HG03103 (cell line): ENCODE data around the gene HNRNPLL.
"Not testable (repeated sequence)": the region's sequence is repeated elsewhere in the genome, so short reads cannot be mapped to it uniquely, and the experiment has no call there.

Source experiments
- ATAC-seq: cut with Tn5 transposase; IDR thresholded peaks from one replicate; pipeline ENCODE4 v1.9.1; 2021; ENCODE audit warnings: low read depth; ENCODE audit not compliant: unreplicated experiment

HNRNPLL gene

GRCh38 chr2:38557217-38557616 is 45.5 kb downstream of the HNRNPLL start:
- ATAC-seq, result no peak

- no peak for ATAC-seq
These were observed 46.5 kb downstream of the HNRNPLL start for GRCh38 chr2:38556006-38556801.

- no peak for ATAC-seq
These were observed 47.6 kb downstream of the HNRNPLL start for GRCh38 chr2:38554973-38555595.

GRCh38 chr2:38553554-38553953 is 49.2 kb downstream of the HNRNPLL start:
- no peak for ATAC-seq

- ATAC-seq, result no peak
These were observed 50.5 kb downstream of the HNRNPLL start for GRCh38 chr2:38552259-38552658.

GRCh38 chr2:38551746-38552145 is 51.0 kb downstream of the HNRNPLL start:
- no peak for ATAC-seq

GRCh38 chr2:38551171-38551570 is 51.6 kb downstream of the HNRNPLL start:
- ATAC-seq, result no peak

GRCh38 chr2:38549851-38550250 is 52.9 kb downstream of the HNRNPLL start:
- ATAC-seq, result no peak

GRCh38 chr2:38549071-38549704 is 53.5 kb downstream of the HNRNPLL start:
- no peak for ATAC-seq

- ATAC-seq, result no peak
These were observed 54.9 kb downstream of the HNRNPLL start for GRCh38 chr2:38547791-38548190.

GRCh38 chr2:38546585-38546984 is 56.1 kb downstream of the HNRNPLL start:
- ATAC-seq, result no peak

- no peak for ATAC-seq
These were observed 56.7 kb downstream of the HNRNPLL start for GRCh38 chr2:38546064-38546463.

- ATAC-seq, result not testable (repeated sequence)
These were observed 60.5 kb downstream of the HNRNPLL start for GRCh38 chr2:38542248-38542631.

- no peak for ATAC-seq
These were observed 62.0 kb downstream of the HNRNPLL start for GRCh38 chr2:38540580-38541286.

GRCh38 chr2:38539086-38539485 is 63.6 kb downstream of the HNRNPLL start:
- no peak for ATAC-seq

- no peak for ATAC-seq
These were observed 64.7 kb downstream of the HNRNPLL start for GRCh38 chr2:38537937-38538525.

GRCh38 chr2:38537296-38537695 is 65.4 kb downstream of the HNRNPLL start:
- not testable (repeated sequence) for ATAC-seq

- ATAC-seq, result no peak
These were observed 66.8 kb downstream of the HNRNPLL start for GRCh38 chr2:38535744-38536506.

GRCh38 chr2:38535404-38535743 is 67.4 kb downstream of the HNRNPLL start:
- no peak for ATAC-seq

GRCh38 chr2:38534746-38535403 is 67.9 kb downstream of the HNRNPLL start:
- no peak for ATAC-seq
